Transverse colon (tissue), 4 donors: ENCODE results near the gene FRMD3. TPM values are rescaled to one million over a fixed set of nuclear protein-coding genes. Genes with fewer than 3 reads are reported as not detected.
"Not testable (repeated sequence)": the region's sequence is repeated elsewhere in the genome, so short reads cannot be mapped to it uniquely, and the experiment has no call there.

Source experiments
- DNase-seq: peaks from one replicate; pipeline ENCODE4 v3.0.0-alpha.2; 2019
- H3K27ac ChIP-seq, 4 donors: fragments of 200-600 bp; sonication (generic); 2 replicates each; pipeline ENCODE4 v1.5.1; 2016 to 2018; ENCODE audit warnings: inconsistent platforms in 4 of 4
- H3K27me3 ChIP-seq: fragments of 200-600 bp; sonication (generic); 2 replicates; pipeline ENCODE4 v1.5.1; 2017; ENCODE audit warnings: inconsistent platforms
- H3K36me3 ChIP-seq, 4 donors: fragments of 200-600 bp; sonication (generic); 2 replicates each; pipeline ENCODE4 v1.5.1; 2017 to 2019; ENCODE audit warnings: inconsistent platforms in 4 of 4
- H3K4me1 ChIP-seq, 4 donors: fragments of 200-600 bp; sonication (generic); 2 replicates each; pipeline ENCODE4 v1.5.1; 2017 to 2020; ENCODE audit warnings: inconsistent platforms in 4 of 4
- H3K4me3 ChIP-seq, 4 donors: fragments of 200-600 bp; sonication (generic); 1 replicate in 1 of 4; 2 replicates in 3 of 4; pipeline versions ENCODE4 v1.5.1 to v1.6.1; 2017 to 2019; ENCODE audit warnings: inconsistent platforms in 4 of 4
- H3K9me3 ChIP-seq, 2 donors: fragments of 200-600 bp; sonication (generic); 2 replicates each; pipeline ENCODE4 v1.5.1; 2017 to 2019; ENCODE audit warnings: inconsistent platforms in 2 of 2
- CTCF ChIP-seq, 5 experiments: fragments of 200-600 bp in 3 of 5; fragments of 450-650 bp in 2 of 5; sonication (generic) in 3 of 5; IDR thresholded peaks; 1 replicate in 2 of 5; 2 replicates in 3 of 5; pipeline ENCODE4 v1.5.1; 2016 to 2017; ENCODE audit warnings: antibody characterized with exemption in 5 of 5, inconsistent platforms in 3 of 5, mild to moderate bottlenecking in 2 of 5, moderate library complexity in 1 of 5
- EP300 ChIP-seq: sonication (generic); formaldehyde crosslinking; IDR thresholded peaks from one replicate; pipeline ENCODE4 v1.6.1; 2017; ENCODE audit warnings: antibody characterized with exemption, low read depth
- POLR2A ChIP-seq: fragments of 450-650 bp; IDR thresholded peaks from one replicate; pipeline ENCODE4 v1.6.1; 2016; ENCODE audit warnings: antibody characterized with exemption, mild to moderate bottlenecking, moderate library complexity
- POLR2AphosphoS5 ChIP-seq, 3 donors: sonication (generic); formaldehyde crosslinking; IDR thresholded peaks; one replicate each; pipeline ENCODE4 v1.6.1; 2016; ENCODE audit warnings: antibody characterized with exemption in 3 of 3
- WGBS, 2 donors: methylation state at CpG; one replicate each; pipeline ENCODE4 v1.1.5; 2018; ENCODE audit warnings: low coverage in 1 of 2; 5-methylcytosine and 5-hydroxymethylcytosine counted together
- in situ Hi-C, 4 donors: fragments of 200-750 bp; cut with MboI; loops; one replicate each; pipeline versions ENCODE4 v1.15.0 to v1.15.1; 2017; ENCODE audit warnings: low sequenced_read_pairs in 3 of 4, low pct_ligation_motif_present in 1 of 4, low pct_unique_long_range_greater_than_20kb in 1 of 4
- intact Hi-C: fragments of 100-400 bp; cut with DNase I; formaldehyde crosslinking; loops from one replicate; pipeline ENCODE4 v1.15.1; 2023; ENCODE audit warnings: low total_unique reads
- total RNA-seq, 4 donors: library from RNA; depleted of rRNA; stranded (reverse); fragments of >200 nt; gene quantifications; one replicate each; pipeline ENCODE4 v1.1.0, GENCODE V29; 2016

Gene FRMD3
- total RNA-seq, 4 donors from 2014 or later, result 5.8 to 37.0 (median 18.1) TPM

GRCh38 chr9:83523684-83524083, 14.5 kb downstream of the FRMD3 start:
- no peaks in the 10 kb centered on the region for H3K9me3 ChIP-seq
- no peak for DNase-seq
- H3K36me3 ChIP-seq, result no peaks in the 10 kb centered on the region
- no peak overlapping the region for H3K27ac ChIP-seq
- H3K4me1 ChIP-seq, result no peaks in the 10 kb centered on the region
- H3K4me3 ChIP-seq, result no peak overlapping the region
- in situ Hi-C loops (no loop called here), intact Hi-C loops (no loop called here)
- H3K27me3 ChIP-seq, result no peaks in the 10 kb centered on the region
- no peak for TF ChIP-seq CTCF (IDR thresholded peaks at IDR 0.05)
- TF ChIP-seq EP300, result no peak
- TF ChIP-seq POLR2A, result no peak
- no peak for TF ChIP-seq POLR2AphosphoS5 (IDR thresholded peaks at IDR 0.05)

- Histone ChIP-seq H3K27ac (no peak overlapping the region), H3K27me3 (no peaks in the 10 kb centered on the region), H3K4me1 (no peaks in the 10 kb centered on the region), H3K9me3 (no peaks in the 10 kb centered on the region), H3K4me3 (no peak overlapping the region), H3K36me3 (no peaks in the 10 kb centered on the region)
- no peak for TF ChIP-seq EP300
- TF ChIP-seq CTCF (IDR thresholded peaks at IDR 0.05), result no peak
- no peak for DNase-seq
- 74 to 80% methylated on average over 1 to 4 of the region's 4 CpGs for WGBS, 2 donors
- intact Hi-C loops (no loop called here), in situ Hi-C loops (no loop called here)
These were observed 16.8 kb downstream of the FRMD3 start for GRCh38 chr9:83521411-83521810.

- Histone ChIP-seq H3K4me3 (no peak overlapping the region), H3K27ac (no peak overlapping the region), H3K27me3 (no peaks in the 10 kb centered on the region), H3K9me3 (no peaks in the 10 kb centered on the region), H3K4me1 (no peaks in the 10 kb centered on the region), H3K36me3 (no peaks in the 10 kb centered on the region)
- DNase-seq, result no peak
- 79 to 100% methylated on average over 1 of the region's 1 CpG for WGBS, 2 donors
- no peak for TF ChIP-seq EP300
- TF ChIP-seq CTCF (IDR thresholded peaks at IDR 0.05), result no peak
- TF ChIP-seq POLR2A, result no peak
- no peak for TF ChIP-seq POLR2AphosphoS5 (IDR thresholded peaks at IDR 0.05)
- in situ Hi-C loops, result no loop called here
- intact Hi-C loops, result no loop called here
These were observed 17.2 kb downstream of the FRMD3 start for GRCh38 chr9:83521011-83521410.

GRCh38 chr9:83520292-83520691, 17.9 kb downstream of the FRMD3 start:
- TF ChIP-seq CTCF (IDR thresholded peaks at IDR 0.05), result no peak
- no peak for TF ChIP-seq POLR2A
- no peak for TF ChIP-seq EP300
- TF ChIP-seq POLR2AphosphoS5 (IDR thresholded peaks at IDR 0.05), result no peak
- in situ Hi-C loops, result no loop called here
- H3K9me3 ChIP-seq, result no peaks in the 10 kb centered on the region

GRCh38 chr9:83517980-83518379, 20.2 kb downstream of the FRMD3 start:
- H3K27ac ChIP-seq, in situ Hi-C loops, H3K9me3 ChIP-seq, H3K27me3 ChIP-seq, intact Hi-C loops, H3K4me3 ChIP-seq, DNase-seq, H3K36me3 ChIP-seq, H3K4me1 ChIP-seq: not testable (repeated sequence)

More at GRCh38 chr9:83520292-83520691, 17.9 kb downstream of the FRMD3 start:
- no peak overlapping the region for H3K4me3 ChIP-seq
- no peak for DNase-seq
- no peaks in the 10 kb centered on the region for H3K4me1 ChIP-seq
- whole genome bisulfite sequencing, 2 donors, result 100% methylated on average over 1 of the region's 1 CpG; no CpG with 5 or more reads in 1 of the 2 donors
- intact Hi-C loops, result no loop called here
- no peaks in the 10 kb centered on the region for H3K36me3 ChIP-seq
- no peak overlapping the region for H3K27ac ChIP-seq
- H3K27me3 ChIP-seq, result no peaks in the 10 kb centered on the region
